Calu3 (cell line): Measurements from ENCODE around the gene URI1. TPM values are rescaled to one million over a fixed set of nuclear protein-coding genes. Genes with fewer than 3 reads are reported as not detected.

ENCODE experiments used
- BruUV-seq: library from RNA; stranded (reverse); fragments of 400-500 nt; replicated peaks from 2 replicates; lab custom pipeline; 2021; lab: Mats Ljungman, UMichigan
- CTCF ChIA-PET: fragments of 300-600 bp; sonication (Branson Sonifier 250); formaldehyde crosslinking; loops from one replicate; lab custom pipeline; 2022; ENCODE audit warnings: antibody characterized with exemption; lab: Charles Lee
- DNase-seq: peaks from one replicate; pipeline ENCODE4 v3.0.0; 2022
- H3K27ac Mint-ChIP-seq: one replicate; pipeline ENCODE4 v1.8.0; 2022; ENCODE audit warnings: mixed read lengths; ENCODE audit not compliant: unreplicated experiment
- H3K27me3 Mint-ChIP-seq: one replicate; pipeline ENCODE4 v1.8.0; 2022; ENCODE audit warnings: mixed read lengths; ENCODE audit not compliant: unreplicated experiment
- H3K36me3 Mint-ChIP-seq: one replicate; pipeline ENCODE4 v1.8.0; 2022; ENCODE audit warnings: mild to moderate bottlenecking, moderate library complexity, mixed read lengths; ENCODE audit not compliant: insufficient read depth, unreplicated experiment
- H3K4me1 Mint-ChIP-seq: one replicate; pipeline ENCODE4 v1.8.0; 2022; ENCODE audit warnings: mild to moderate bottlenecking, low read depth, mixed read lengths; ENCODE audit not compliant: unreplicated experiment
- H3K4me3 Mint-ChIP-seq: one replicate; pipeline ENCODE4 v1.8.0; 2022; ENCODE audit warnings: mild to moderate bottlenecking, low read depth, moderate library complexity, mixed read lengths; ENCODE audit not compliant: unreplicated experiment
- H3K9me3 Mint-ChIP-seq: one replicate; pipeline ENCODE4 v1.8.0; 2022; ENCODE audit warnings: low read depth, mixed read lengths; ENCODE audit not compliant: unreplicated experiment
- intact Hi-C: fragments of 100-400 bp; cut with micrococcal nuclease; formaldehyde crosslinking; loops from one replicate; pipeline ENCODE4 v1.10.0; 2022; ENCODE audit not compliant: unreplicated experiment
- total RNA-seq: library from RNA; stranded (reverse); gene quantifications from 2 replicates; pipeline ENCODE4 v1.2.3, GENCODE V29; 2022
- TF ChIP-seq, protein P1 (sequence below): fragments of 200-600 bp; IDR thresholded peaks from one replicate; pipeline ENCODE4 v1.8.0; 2022; ENCODE audit warnings: antibody characterized with exemption; ENCODE audit not compliant: unreplicated experiment

The URI1 gene
- total RNA-seq, 1 experiment from 2014 or later = 50.6 TPM

DNA sequence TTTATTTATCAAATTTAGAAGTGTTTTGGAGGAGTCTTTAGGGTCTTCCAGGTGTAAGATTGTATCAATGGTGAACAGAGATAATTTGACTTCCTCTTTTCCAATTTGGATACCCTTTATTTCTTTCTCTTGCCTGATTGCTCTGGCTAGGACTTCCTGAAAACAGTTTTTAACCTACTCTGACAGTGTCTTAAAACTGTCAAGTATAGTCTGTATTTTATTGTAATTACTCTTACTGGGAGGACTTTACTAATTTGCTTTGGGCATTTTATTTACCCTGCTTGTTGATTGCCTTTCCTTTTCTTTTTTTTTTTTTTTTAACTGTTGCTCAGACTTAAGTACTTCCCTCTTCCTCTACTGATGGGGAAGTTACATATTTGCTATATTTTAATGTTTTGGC, 81.3 kb downstream of the URI1 start:
- no peak overlapping the region for H3K4me3 Mint-ChIP-seq
- H3K9me3 Mint-ChIP-seq = peaks cover 3% of the 10 kb centered on the region
- no peak for DNase-seq
- TF ChIP-seq, protein P1, sequence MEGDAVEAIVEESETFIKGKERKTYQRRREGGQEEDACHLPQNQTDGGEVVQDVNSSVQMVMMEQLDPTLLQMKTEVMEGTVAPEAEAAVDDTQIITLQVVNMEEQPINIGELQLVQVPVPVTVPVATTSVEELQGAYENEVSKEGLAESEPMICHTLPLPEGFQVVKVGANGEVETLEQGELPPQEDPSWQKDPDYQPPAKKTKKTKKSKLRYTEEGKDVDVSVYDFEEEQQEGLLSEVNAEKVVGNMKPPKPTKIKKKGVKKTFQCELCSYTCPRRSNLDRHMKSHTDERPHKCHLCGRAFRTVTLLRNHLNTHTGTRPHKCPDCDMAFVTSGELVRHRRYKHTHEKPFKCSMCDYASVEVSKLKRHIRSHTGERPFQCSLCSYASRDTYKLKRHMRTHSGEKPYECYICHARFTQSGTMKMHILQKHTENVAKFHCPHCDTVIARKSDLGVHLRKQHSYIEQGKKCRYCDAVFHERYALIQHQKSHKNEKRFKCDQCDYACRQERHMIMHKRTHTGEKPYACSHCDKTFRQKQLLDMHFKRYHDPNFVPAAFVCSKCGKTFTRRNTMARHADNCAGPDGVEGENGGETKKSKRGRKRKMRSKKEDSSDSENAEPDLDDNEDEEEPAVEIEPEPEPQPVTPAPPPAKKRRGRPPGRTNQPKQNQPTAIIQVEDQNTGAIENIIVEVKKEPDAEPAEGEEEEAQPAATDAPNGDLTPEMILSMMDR = no peak
- BruUV-seq = no TSS peak
- no peaks in the 10 kb centered on the region for H3K27me3 Mint-ChIP-seq
- peaks cover 10% of the 10 kb centered on the region for H3K36me3 Mint-ChIP-seq
- intact Hi-C loops = no loop called here
- H3K27ac Mint-ChIP-seq = no peak overlapping the region
- CTCF ChIA-PET = no interaction called here
- H3K4me1 Mint-ChIP-seq = no peaks in the 10 kb centered on the region

DNA sequence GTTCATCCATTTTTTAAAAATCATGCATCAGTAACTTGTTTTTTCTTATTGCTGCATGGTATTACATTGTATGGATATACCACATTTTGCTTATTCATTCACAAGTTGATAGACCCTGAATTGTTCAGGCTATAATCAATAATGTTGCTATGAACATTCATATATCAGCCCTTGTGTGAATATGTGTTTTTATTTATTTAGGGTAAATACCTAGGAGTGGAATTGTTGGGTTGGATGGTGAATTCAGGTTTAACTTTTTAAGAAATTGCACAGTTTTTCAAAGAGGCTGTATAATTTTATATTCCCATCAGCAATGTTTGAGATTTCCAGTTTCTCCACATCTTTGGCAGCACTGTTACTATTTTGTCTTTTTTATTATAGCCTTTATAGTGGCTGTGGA, 82.1 kb downstream of the URI1 start:
- intact Hi-C loops = no loop called here
- Mint-ChIP-seq H3K36me3 (peaks cover 4% of the 10 kb centered on the region), H3K4me3 (no peak overlapping the region), H3K9me3 (peaks cover 3% of the 10 kb centered on the region), H3K27ac (no peak overlapping the region), H3K4me1 (peaks cover 3% of the 10 kb centered on the region), H3K27me3 (no peaks in the 10 kb centered on the region)
- no peak for DNase-seq
- TF ChIP-seq, protein P1 = no peak
- CTCF ChIA-PET = no interaction called here
- no TSS peak for BruUV-seq

DNA sequence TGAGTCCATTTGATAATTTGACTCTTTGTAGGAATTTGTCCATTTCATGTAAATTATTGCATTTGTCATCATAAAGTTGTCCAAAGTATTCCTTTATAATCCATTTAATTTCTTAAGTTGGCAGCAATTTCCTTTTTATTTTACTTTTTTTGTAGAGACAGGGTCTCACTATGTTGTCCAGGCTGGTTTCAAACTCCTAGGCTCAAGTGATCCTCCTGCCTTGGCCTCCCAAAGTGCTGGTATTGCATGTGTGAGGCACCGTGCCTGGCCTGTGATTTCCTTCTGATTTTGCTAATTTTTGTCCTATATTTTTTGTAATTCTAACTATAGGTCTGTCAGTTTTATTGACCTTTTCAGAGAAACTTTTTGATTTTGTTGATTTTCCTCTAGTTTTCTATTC, 84.9 kb downstream of the URI1 start:
- no peak overlapping the region for H3K27ac Mint-ChIP-seq
- peaks cover 3% of the 10 kb centered on the region for H3K9me3 Mint-ChIP-seq
- H3K36me3 Mint-ChIP-seq = peaks cover under 1% of the 10 kb centered on the region
- CTCF ChIA-PET = no interaction called here
- H3K27me3 Mint-ChIP-seq = no peaks in the 10 kb centered on the region
- no peak for DNase-seq
- TF ChIP-seq, protein P1 = no peak
- BruUV-seq = no TSS peak
- intact Hi-C loops = loop anchor here (5.0 kb wide), 1 partner anchor 45 kb away; no protein-coding TSS in a partner anchor
- H3K4me1 Mint-ChIP-seq = peaks cover 17% of the 10 kb centered on the region
- no peak overlapping the region for H3K4me3 Mint-ChIP-seq

DNA sequence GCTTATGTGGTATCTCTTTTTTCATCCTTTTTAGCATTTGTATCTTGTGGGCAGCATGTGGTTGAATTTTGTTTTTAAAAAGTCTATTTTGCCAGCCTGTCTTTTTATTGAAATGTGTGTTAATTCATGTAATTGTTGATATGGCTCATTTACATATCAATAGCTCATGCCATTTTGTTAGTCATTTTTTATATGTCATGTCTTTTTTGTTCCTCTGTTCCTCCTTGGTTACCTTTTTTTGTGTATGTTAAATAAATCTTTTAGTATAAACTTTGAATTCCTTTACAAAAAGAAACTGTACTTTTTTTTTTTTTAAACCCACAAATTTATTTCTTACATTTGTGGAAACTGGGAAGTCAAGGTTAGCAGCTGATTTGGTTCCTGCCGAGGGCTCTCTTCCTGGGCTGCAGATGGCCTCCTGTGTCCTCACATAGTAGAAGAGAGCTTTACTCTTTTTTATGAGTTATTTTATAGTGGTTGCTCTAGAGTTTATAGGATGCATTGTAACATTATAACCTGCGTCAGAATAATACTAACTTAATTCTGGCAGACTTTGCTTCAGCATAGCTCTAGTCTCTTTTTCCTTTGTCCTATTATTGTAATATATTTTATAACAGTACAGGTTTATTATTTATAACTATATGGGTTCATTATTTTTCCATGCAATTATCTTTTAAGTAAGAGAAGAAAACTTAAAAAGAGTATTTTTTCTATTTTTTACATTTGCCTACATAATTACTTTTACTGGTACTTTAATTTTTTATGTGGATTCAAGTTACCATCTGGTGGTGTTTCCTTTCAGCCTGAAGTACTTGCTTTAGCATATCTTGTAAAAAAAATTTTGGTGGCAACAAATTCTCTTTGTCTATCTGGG, 86.3 kb downstream of the URI1 start:
- DNase-seq = no peak
- Mint-ChIP-seq H3K4me3 (no peak overlapping the region), H3K36me3 (no peaks in the 10 kb centered on the region), H3K9me3 (peaks cover 2% of the 10 kb centered on the region), H3K27ac (no peak overlapping the region), H3K4me1 (peaks cover 17% of the 10 kb centered on the region), H3K27me3 (no peaks in the 10 kb centered on the region)
- BruUV-seq = no TSS peak
- TF ChIP-seq, protein P1 = no peak
- intact Hi-C loops = loop anchor here (5.0 kb wide), 1 partner anchor 46 kb away; no protein-coding TSS in a partner anchor
- CTCF ChIA-PET = no interaction called here
